GM19240 (cell line): Measurements from ENCODE around the gene ACSL6.

Experiments used
- DNase-seq: peaks from one replicate; pipeline ENCODE4 v3.0.0; 2011; ENCODE audit warnings: low spot score; ENCODE audit not compliant: insufficient read length

ACSL6 gene

GRCh38 chr5:132017738-132018625, 6.5 kb upstream of the ACSL6 start:
- no peak for DNase-seq

- no peak for DNase-seq
Measured at GRCh38 chr5:132017316-132017715, 5.9 kb upstream of the ACSL6 start.

- no peak for DNase-seq
Measured at GRCh38 chr5:132016721-132017250, 5.3 kb upstream of the ACSL6 start.

- DNase-seq = no peak
Measured at GRCh38 chr5:132013711-132014110, 2.3 kb upstream of the ACSL6 start.

GRCh38 chr5:132013006-132013689, 1.7 kb upstream of the ACSL6 start:
- DNase-seq = no peak

GRCh38 chr5:132012371-132013005, 1.0 kb upstream of the ACSL6 start:
- DNase-seq = no peak

GRCh38 chr5:132010989-132011621, 353 bp downstream of the ACSL6 start:
- DNase-seq = no peak

- no peak for DNase-seq
Measured at GRCh38 chr5:132010645-132010988, 841 bp downstream of the ACSL6 start.

- no peak for DNase-seq
Measured at GRCh38 chr5:132009706-132010405, 1.6 kb downstream of the ACSL6 start.

- no peak for DNase-seq
Measured at GRCh38 chr5:132008961-132009680, 2.3 kb downstream of the ACSL6 start.

GRCh38 chr5:132008163-132008473, 3.3 kb downstream of the ACSL6 start:
- DNase-seq = no peak

GRCh38 chr5:132007399-132008162, 3.9 kb downstream of the ACSL6 start:
- peak; percentile 61 for DNase-seq

- DNase-seq = no peak
Measured at GRCh38 chr5:132006331-132007120, 4.9 kb downstream of the ACSL6 start.

GRCh38 chr5:132005591-132005990, 5.9 kb downstream of the ACSL6 start:
- no peak for DNase-seq

GRCh38 chr5:132003982-132004381, 7.5 kb downstream of the ACSL6 start:
- no peak for DNase-seq

- no peak for DNase-seq
Measured at GRCh38 chr5:132003170-132003744, 8.2 kb downstream of the ACSL6 start.

- DNase-seq = no peak
Measured at GRCh38 chr5:132002757-132003156, 8.7 kb downstream of the ACSL6 start.
